ENCODE results near the gene RELL1. TPM values are rescaled to one million over a fixed set of nuclear protein-coding genes. Genes with fewer than 3 reads are reported as not detected.

Gene RELL1
- total RNA-seq, 2 donors from 2014 or later: 24.4 to 48.2 TPM

DNA sequence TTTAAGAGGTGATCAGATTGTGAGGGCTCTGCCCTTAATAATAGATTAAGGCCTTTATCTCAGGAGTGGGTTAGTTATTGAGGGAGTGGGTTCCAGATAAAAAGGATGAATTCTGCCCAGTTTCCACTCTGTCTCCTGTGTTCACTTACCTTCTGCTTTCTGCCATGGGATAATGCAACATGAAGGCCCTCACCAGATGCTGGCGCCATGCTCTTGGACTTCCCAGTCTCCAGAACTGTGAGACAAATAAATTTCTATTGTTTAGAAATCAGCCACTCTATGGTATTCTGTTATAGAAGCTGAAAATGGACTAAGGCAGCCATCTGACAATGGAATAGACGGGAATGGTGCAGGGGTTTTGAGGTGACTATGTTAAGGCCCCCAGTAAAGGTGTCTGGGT lies 6.9 kb upstream of the RELL1 start:
- Histone ChIP-seq H3K4me3 (no peak overlapping the region), H3K9ac (ENCODE audit: low read depth in 2 of 2, low read length in 2 of 2) (no peak overlapping the region), H3K27me3 (no peaks in the 10 kb centered on the region), H3K27ac (no peak overlapping the region), H3K36me3 (no peaks in the 10 kb centered on the region), H3K4me1 (no peaks in the 10 kb centered on the region), H3K9me3 (no peaks in the 10 kb centered on the region)
- intact Hi-C loops (cut with DNase I): loop anchor here (10.0 kb wide), 1 partner anchor 92 kb away; no protein-coding TSS in a partner anchor
- DNase-seq: no peak
- TF ChIP-seq, protein P1, sequence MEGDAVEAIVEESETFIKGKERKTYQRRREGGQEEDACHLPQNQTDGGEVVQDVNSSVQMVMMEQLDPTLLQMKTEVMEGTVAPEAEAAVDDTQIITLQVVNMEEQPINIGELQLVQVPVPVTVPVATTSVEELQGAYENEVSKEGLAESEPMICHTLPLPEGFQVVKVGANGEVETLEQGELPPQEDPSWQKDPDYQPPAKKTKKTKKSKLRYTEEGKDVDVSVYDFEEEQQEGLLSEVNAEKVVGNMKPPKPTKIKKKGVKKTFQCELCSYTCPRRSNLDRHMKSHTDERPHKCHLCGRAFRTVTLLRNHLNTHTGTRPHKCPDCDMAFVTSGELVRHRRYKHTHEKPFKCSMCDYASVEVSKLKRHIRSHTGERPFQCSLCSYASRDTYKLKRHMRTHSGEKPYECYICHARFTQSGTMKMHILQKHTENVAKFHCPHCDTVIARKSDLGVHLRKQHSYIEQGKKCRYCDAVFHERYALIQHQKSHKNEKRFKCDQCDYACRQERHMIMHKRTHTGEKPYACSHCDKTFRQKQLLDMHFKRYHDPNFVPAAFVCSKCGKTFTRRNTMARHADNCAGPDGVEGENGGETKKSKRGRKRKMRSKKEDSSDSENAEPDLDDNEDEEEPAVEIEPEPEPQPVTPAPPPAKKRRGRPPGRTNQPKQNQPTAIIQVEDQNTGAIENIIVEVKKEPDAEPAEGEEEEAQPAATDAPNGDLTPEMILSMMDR (IDR thresholded peaks at IDR 0.05): no peak

DNA sequence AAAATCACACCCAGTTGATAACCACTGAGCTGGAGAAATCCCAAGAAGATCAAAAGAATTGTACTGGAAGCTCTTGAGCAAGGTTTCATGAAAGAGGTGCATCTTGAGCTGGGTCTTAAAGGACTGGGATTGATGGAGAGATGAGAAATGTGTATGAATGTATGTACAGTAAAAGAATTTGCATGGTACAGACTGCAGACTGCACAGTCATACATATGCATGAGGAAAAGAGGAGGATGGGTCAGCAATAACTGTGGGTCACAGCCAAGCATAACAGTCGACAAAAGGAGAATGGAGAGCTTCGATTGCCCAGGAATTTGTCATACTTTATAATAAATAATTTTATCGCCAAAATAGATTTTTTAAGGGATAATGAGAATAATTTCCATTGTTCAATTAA lies 4.8 kb upstream of the RELL1 start:
- Histone ChIP-seq H3K27ac (no peak overlapping the region), H3K4me1 (no peaks in the 10 kb centered on the region), H3K9me3 (no peaks in the 10 kb centered on the region), H3K9ac (ENCODE audit: low read depth in 2 of 2, low read length in 2 of 2) (no peak overlapping the region), H3K27me3 (no peaks in the 10 kb centered on the region), H3K36me3 (no peaks in the 10 kb centered on the region), H3K4me3 (no peak overlapping the region)
- TF ChIP-seq, protein P1 (IDR thresholded peaks at IDR 0.05): no peak
- intact Hi-C loops (cut with DNase I): loop anchor here (10.0 kb wide), 1 partner anchor 94 kb away; no protein-coding TSS in a partner anchor
- no peak for DNase-seq

DNA sequence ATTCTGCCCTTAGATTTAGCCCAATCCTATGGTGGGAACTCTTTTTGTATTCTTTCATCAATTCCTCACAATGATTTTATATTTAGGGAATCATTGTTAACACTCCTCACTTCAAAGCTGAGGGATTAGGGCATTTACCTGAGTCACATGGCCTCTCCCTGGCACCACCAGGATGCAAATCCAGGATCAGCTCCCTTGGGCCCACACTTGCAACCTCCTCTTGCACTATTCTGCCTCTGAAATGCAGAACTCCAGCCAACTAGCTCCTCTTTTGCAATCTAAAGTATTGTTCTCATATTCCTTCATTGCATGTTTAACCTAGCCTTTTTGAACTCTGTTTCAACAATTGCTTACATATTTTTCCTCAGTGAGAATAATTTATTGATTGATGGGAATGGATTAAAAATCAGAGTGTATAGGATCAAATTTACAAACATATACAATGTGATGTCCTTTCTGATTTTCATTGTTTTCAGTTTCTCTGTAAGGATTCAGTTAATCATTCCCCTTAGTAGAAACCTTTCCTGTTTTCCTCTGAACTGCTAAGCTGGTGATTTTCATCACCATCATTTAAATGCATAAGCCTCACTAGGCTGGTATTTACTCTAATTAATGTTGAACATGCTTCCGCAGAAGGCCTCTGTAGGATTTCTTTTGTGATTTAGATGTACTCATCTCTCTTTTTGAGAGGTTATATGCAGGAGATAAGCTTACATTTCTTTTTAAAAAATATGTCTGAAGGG lies 3.3 kb upstream of the RELL1 start:
- Histone ChIP-seq H3K4me1 (no peaks in the 10 kb centered on the region), H3K36me3 (no peaks in the 10 kb centered on the region), H3K4me3 (no peak overlapping the region), H3K9me3 (no peaks in the 10 kb centered on the region), H3K9ac (ENCODE audit: low read depth in 2 of 2, low read length in 2 of 2) (no peak overlapping the region), H3K27me3 (no peaks in the 10 kb centered on the region), H3K27ac (no peak overlapping the region)
- intact Hi-C loops (cut with DNase I): loop anchor here (10.0 kb wide), 1 partner anchor 95 kb away; no protein-coding TSS in a partner anchor
- TF ChIP-seq, protein P1 (IDR thresholded peaks at IDR 0.05): no peak
- DNase-seq: no peak

DNA sequence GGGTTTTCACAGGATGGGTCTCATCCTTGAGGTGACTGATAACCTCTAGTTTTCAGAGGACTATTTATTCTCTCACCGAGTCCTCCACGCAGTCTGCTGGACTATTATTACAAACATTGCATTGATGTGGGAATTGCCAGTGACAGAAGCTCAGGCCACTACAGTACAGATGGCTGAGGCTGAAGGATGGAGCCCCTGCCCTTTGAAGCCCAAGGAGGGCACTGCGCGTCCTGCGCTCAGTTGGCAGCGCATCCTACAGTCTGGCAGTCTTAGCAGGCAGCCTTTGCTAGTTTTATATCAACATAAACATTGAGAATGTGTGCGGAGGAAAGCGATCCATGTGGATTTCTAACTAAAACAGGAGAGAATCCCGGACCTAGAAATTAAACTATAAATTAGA lies 1.5 kb upstream of the RELL1 start:
- no peaks in the 10 kb centered on the region for H3K36me3 ChIP-seq
- peaks cover 7% of the 10 kb centered on the region for H3K4me1 ChIP-seq
- DNase-seq: no peak
- no peak overlapping the region for H3K4me3 ChIP-seq
- TF ChIP-seq, protein P1 (IDR thresholded peaks at IDR 0.05): no peak
- peak overlapping the region in 1 of 2 donors; percentile 14 for H3K9ac ChIP-seq (ENCODE audit: low read depth in 2 of 2, low read length in 2 of 2)
- H3K27me3 ChIP-seq: no peaks in the 10 kb centered on the region
- no peak overlapping the region for H3K27ac ChIP-seq
- intact Hi-C loops (cut with DNase I): no loop called here
- no peaks in the 10 kb centered on the region for H3K9me3 ChIP-seq

DNA sequence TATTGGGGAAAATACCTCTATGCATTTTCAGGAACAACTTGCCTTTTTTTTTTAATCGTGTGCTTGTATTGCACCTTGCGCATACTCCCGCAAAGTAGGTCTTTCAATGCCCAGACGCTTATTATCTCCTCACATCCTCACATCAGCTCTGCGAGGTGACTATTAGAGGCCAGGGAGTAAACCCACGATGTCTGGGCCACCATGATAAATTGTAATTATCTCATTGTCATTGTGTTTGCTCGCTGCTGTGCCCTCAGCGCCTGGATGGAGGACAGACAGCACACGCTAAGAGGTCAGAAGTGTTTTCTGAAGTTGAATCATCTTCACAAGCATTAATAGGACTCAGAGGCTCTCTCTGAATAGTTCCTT lies 1.0 kb upstream of the RELL1 start:
- H3K9me3 ChIP-seq: no peaks in the 10 kb centered on the region
- intact Hi-C loops (cut with DNase I): no loop called here
- H3K4me1 ChIP-seq: peaks cover 10% of the 10 kb centered on the region
- no peaks in the 10 kb centered on the region for H3K36me3 ChIP-seq
- peak overlapping the region; percentile 62 to 66 for H3K9ac ChIP-seq (ENCODE audit: low read depth in 2 of 2, low read length in 2 of 2)
- TF ChIP-seq, protein P1 (IDR thresholded peaks at IDR 0.05): no peak
- no peaks in the 10 kb centered on the region for H3K27me3 ChIP-seq
- no peak for DNase-seq
- H3K27ac ChIP-seq: peak overlapping the region; percentile 59
- peak overlapping the region; percentile 40 for H3K4me3 ChIP-seq
